ENCODE measurements around the gene TUBG1.
A peak's percentile ranks its signal among the peaks of the same experiment; 100 is the strongest.

The TUBG1 gene

GRCh38 chr17:42609182-42609813, at the start of gene TUBG1, which contains the start of gene RETREG3:
TSS of gene TUBG1 (plus strand) at chr17:42609683. CDS start at chr17:42609738, 55 bp downstream.
TSS of gene RETREG3 (minus strand) at chr17:42609374. CDS start at chr17:42609324, 50 bp downstream.
- Mint-ChIP-seq H3K9me3 (ENCODE audit: low read depth) (no peaks in the 10 kb centered on the region), H3K4me1 (ENCODE audit: low read depth) (peaks cover 44% of the 10 kb centered on the region), H3K27ac (peak within 1 kb of the TSS; percentile 98), H3K27me3 (no peaks in the 10 kb centered on the region), H3K4me3 (peak within 1 kb of the TSS; percentile 100), H3K36me3 (peaks cover 4% of the 10 kb centered on the region)

GRCh38 chr17:42560246-42560645, 49.2 kb upstream of the TUBG1 start:
- peaks cover 28% of the 10 kb centered on the region for H3K4me1 Mint-ChIP-seq (ENCODE audit: low read depth)
- H3K27ac Mint-ChIP-seq = no peak overlapping the region
- H3K9me3 Mint-ChIP-seq (ENCODE audit: low read depth) = no peaks in the 10 kb centered on the region
- no peaks in the 10 kb centered on the region for H3K27me3 Mint-ChIP-seq
- H3K36me3 Mint-ChIP-seq = peaks cover 2% of the 10 kb centered on the region
- H3K4me3 Mint-ChIP-seq = peak overlapping the region; percentile 2

DNA sequence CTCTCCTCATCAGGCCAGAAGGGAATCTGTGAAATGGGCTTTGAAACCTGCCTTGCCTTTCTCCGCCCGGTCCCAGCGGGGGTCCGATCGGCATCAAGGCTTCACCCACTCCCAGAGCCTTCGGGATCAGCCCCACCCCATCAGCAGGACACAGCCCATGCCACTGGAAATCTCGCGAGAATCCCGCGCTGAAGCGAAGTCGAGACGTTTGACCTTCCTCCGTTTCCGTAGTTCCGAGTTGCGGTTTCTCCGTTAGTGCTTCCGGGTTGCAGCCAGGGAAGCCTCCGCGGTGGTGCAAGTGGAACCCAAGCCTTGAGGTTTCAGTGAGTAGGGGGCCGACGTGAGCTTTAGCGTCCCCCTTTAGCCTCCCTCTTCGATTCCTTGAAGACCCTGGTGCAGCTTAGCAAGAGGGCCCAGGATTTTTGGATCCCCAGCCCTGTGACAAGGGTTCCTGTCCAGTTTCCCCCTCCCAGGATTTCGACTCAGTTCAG, 47.5 kb upstream of the TUBG1 start, which contains the start of gene COASY:
Gene COASY, plus strand, starts transcription at position 252 of the 491 bp plus-strand sequence. CDS start 475 bp downstream, outside the sequence.
- Mint-ChIP-seq H3K27me3 (no peaks in the 10 kb centered on the region), H3K4me1 (ENCODE audit: low read depth) (peaks cover 27% of the 10 kb centered on the region), H3K36me3 (peaks cover 4% of the 10 kb centered on the region), H3K4me3 (peak within 1 kb of the TSS; percentile 93), H3K27ac (peak within 1 kb of the TSS; percentile 95), H3K9me3 (ENCODE audit: low read depth) (no peaks in the 10 kb centered on the region)

DNA sequence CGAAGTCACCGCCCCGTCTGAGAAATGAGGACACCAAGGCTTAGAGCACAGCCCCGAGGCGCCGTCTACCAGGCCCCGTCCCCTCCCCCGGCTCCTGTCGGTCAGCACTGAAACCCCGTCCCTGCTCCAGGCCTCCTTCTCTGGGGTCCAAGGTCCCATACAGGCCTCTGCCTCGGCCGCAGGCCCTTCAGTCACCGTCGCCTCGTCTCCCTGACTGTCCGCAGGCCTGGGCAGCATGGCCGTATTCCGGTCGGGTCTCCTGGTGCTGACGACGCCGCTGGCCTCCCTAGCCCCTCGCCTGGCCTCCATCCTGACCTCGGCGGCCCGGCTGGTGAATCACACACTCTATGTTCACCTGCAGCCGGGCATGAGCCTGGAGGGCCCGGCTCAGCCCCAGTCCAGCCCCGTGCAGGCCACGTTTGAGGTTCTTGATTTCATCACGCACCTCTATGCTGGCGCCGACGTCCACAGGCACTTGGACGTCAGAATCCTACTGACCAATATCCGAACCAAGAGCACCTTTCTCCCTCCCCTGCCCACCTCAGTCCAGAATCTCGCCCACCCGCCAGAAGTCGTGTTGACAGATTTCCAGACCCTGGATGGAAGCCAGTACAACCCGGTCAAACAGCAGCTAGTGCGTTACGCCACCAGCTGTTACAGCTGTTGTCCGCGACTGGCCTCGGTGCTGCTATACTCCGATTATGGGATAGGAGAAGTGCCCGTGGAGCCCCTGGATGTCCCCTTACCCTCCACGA, 46.9 kb upstream of the TUBG1 start:
- no peaks in the 10 kb centered on the region for H3K9me3 Mint-ChIP-seq (ENCODE audit: low read depth)
- peaks cover 28% of the 10 kb centered on the region for H3K4me1 Mint-ChIP-seq (ENCODE audit: low read depth)
- peak overlapping the region; percentile 93 for H3K4me3 Mint-ChIP-seq
- H3K27ac Mint-ChIP-seq = peak overlapping the region; percentile 95
- peaks cover 5% of the 10 kb centered on the region for H3K36me3 Mint-ChIP-seq
- H3K27me3 Mint-ChIP-seq = no peaks in the 10 kb centered on the region

GRCh38 chr17:42563143-42563509, 46.4 kb upstream of the TUBG1 start:
- Mint-ChIP-seq H3K27me3 (no peaks in the 10 kb centered on the region), H3K4me1 (ENCODE audit: low read depth) (peaks cover 32% of the 10 kb centered on the region), H3K9me3 (ENCODE audit: low read depth) (no peaks in the 10 kb centered on the region), H3K27ac (peak overlapping the region; percentile 50), H3K36me3 (peaks cover 7% of the 10 kb centered on the region), H3K4me3 (peak overlapping the region; percentile 93)

GRCh38 chr17:42563543-42563942, 45.9 kb upstream of the TUBG1 start:
- peak overlapping the region; percentile 93 for H3K4me3 Mint-ChIP-seq
- H3K27me3 Mint-ChIP-seq = no peaks in the 10 kb centered on the region
- peaks cover 7% of the 10 kb centered on the region for H3K36me3 Mint-ChIP-seq
- H3K4me1 Mint-ChIP-seq (ENCODE audit: low read depth) = peaks cover 35% of the 10 kb centered on the region
- peak overlapping the region; percentile 81 for H3K27ac Mint-ChIP-seq
- no peaks in the 10 kb centered on the region for H3K9me3 Mint-ChIP-seq (ENCODE audit: low read depth)

GRCh38 chr17:42563950-42564349, 45.5 kb upstream of the TUBG1 start:
- Mint-ChIP-seq H3K27ac (peak overlapping the region; percentile 81), H3K27me3 (no peaks in the 10 kb centered on the region), H3K9me3 (ENCODE audit: low read depth) (no peaks in the 10 kb centered on the region), H3K4me3 (peak overlapping the region; percentile 93), H3K4me1 (ENCODE audit: low read depth) (peaks cover 38% of the 10 kb centered on the region), H3K36me3 (peaks cover 7% of the 10 kb centered on the region)

GRCh38 chr17:42564815-42565522, 44.5 kb upstream of the TUBG1 start:
- Mint-ChIP-seq H3K4me3 (peak overlapping the region; percentile 59), H3K27me3 (no peaks in the 10 kb centered on the region), H3K36me3 (peaks cover 7% of the 10 kb centered on the region), H3K4me1 (ENCODE audit: low read depth) (peaks cover 44% of the 10 kb centered on the region), H3K27ac (peak overlapping the region; percentile 41), H3K9me3 (ENCODE audit: low read depth) (no peaks in the 10 kb centered on the region)

DNA sequence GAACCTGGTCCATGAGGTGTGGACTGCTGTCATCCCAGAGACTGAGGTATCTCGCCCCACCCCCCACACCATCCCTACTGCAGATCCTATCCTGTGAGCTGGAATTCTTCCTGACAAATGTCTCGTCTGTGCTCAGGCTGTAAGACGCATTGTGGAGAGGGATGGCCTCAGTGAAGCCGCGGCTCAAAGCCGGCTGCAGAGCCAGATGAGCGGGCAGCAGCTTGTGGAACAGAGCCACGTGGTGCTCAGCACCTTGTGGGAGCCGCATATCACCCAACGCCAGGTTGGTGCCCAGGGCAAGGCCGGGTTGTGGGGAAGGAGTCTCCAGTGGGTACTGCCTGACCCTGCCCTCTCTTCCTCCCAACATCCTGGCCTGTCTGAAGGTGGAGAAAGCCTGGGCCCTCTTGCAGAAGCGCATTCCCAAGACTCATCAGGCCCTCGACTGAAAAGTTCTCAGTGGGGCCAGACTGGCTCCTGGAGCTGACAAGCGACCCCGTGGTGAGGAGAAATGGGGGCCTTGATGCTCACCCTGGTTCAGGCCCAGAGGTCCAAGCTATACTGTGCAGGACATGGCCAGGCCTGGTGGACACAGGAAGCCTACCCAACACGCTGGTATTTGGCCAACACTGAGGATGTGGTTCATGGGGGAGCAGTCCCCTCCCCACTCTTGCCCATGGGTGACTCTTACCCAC, 43.8 kb upstream of the TUBG1 start:
- H3K4me1 Mint-ChIP-seq (ENCODE audit: low read depth) = peaks cover 46% of the 10 kb centered on the region
- H3K27me3 Mint-ChIP-seq = no peaks in the 10 kb centered on the region
- peaks cover 7% of the 10 kb centered on the region for H3K36me3 Mint-ChIP-seq
- H3K4me3 Mint-ChIP-seq = peak overlapping the region; percentile 97
- no peaks in the 10 kb centered on the region for H3K9me3 Mint-ChIP-seq (ENCODE audit: low read depth)
- H3K27ac Mint-ChIP-seq = peak overlapping the region; percentile 94

DNA sequence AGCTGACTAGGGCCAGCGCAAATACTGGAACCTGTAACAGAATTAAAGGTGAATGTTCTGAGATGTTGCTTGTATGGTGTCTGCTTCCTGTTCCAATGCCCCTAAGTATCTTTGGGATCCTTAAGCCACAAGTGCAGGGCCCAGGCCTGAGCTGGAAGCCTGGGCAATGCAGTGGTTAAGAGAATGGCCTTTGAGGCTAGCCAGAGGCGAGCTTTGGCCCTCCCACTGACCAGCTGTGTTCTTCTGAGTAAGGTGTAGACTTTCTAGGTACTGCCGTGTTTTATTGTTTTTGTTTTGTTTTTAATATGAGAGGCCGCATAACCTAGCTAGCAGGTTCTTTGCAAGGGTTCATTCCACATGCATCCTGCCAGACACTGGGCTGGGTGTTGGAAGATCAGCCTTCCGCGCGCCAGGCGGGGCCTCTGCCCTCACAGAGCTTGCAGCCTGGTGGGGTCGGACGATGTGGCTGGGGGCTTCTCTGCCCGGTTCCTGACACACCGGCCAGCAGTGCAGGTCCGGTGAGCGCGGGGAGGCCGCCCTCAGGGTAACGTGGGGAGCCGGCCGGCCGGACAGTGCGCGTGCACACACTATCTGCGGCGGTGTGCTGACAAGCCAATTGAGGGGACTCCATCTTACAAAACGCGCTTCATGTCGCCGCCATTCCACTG, 43.1 kb upstream of the TUBG1 start:
- peak overlapping the region; percentile 97 for H3K4me3 Mint-ChIP-seq
- H3K36me3 Mint-ChIP-seq = peaks cover 7% of the 10 kb centered on the region
- no peaks in the 10 kb centered on the region for H3K9me3 Mint-ChIP-seq (ENCODE audit: low read depth)
- peak overlapping the region; percentile 94 for H3K27ac Mint-ChIP-seq
- peaks cover 44% of the 10 kb centered on the region for H3K4me1 Mint-ChIP-seq (ENCODE audit: low read depth)
- H3K27me3 Mint-ChIP-seq = no peaks in the 10 kb centered on the region

GRCh38 chr17:42566883-42567573, 42.5 kb upstream of the TUBG1 start, which contains the start of gene MLX:
TSS of gene MLX (plus strand) at chr17:42567100. CDS start at chr17:42567125, 25 bp downstream.
- peak within 1 kb of the TSS; percentile 95 for H3K27ac Mint-ChIP-seq
- H3K4me3 Mint-ChIP-seq = peak within 1 kb of the TSS; percentile 97
- H3K27me3 Mint-ChIP-seq = no peaks in the 10 kb centered on the region
- peaks cover 7% of the 10 kb centered on the region for H3K36me3 Mint-ChIP-seq
- H3K9me3 Mint-ChIP-seq (ENCODE audit: low read depth) = no peaks in the 10 kb centered on the region
- peaks cover 38% of the 10 kb centered on the region for H3K4me1 Mint-ChIP-seq (ENCODE audit: low read depth)

GRCh38 chr17:42568341-42569111, 41.0 kb upstream of the TUBG1 start:
- peak overlapping the region; percentile 95 for H3K27ac Mint-ChIP-seq
- H3K4me1 Mint-ChIP-seq (ENCODE audit: low read depth) = peaks cover 32% of the 10 kb centered on the region
- peaks cover 11% of the 10 kb centered on the region for H3K36me3 Mint-ChIP-seq

More at GRCh38 chr17:42568341-42569111, 41.0 kb upstream of the TUBG1 start:
- Mint-ChIP-seq H3K4me3 (peak overlapping the region; percentile 97), H3K27me3 (no peaks in the 10 kb centered on the region), H3K9me3 (ENCODE audit: low read depth) (no peaks in the 10 kb centered on the region)

All from activated naive CD8-positive, alpha-beta T cell (primary cell).